Astrocyte of the spinal cord (primary cell): ENCODE results near the gene HECW1.
"Not testable (repeated sequence)": the region's sequence is repeated elsewhere in the genome, so short reads cannot be mapped to it uniquely, and the experiment has no call there.

Experiments
- DNase-seq: peaks from one replicate; pipeline ENCODE4 v3.0.0; 2011; ENCODE audit warnings: low read depth, low spot score
- H3K4me3 ChIP-seq: 2 replicates; pipeline ENCODE4 v1.5.1; 2011; ENCODE audit warnings: low read depth, mild to moderate bottlenecking, low read length, moderate library complexity
- in situ Hi-C: cut with HindIII; loops from 2 replicates; pipeline ENCODE4 v1.10.0; 2017; ENCODE audit warnings: low sequenced_read_pairs
- TF ChIP-seq, protein P1 (sequence below): IDR thresholded peaks from 2 replicates; pipeline ENCODE4 v1.5.1; 2012; ENCODE audit warnings: low read depth, mild to moderate bottlenecking, low read length, inconsistent platforms

Gene HECW1

DNA sequence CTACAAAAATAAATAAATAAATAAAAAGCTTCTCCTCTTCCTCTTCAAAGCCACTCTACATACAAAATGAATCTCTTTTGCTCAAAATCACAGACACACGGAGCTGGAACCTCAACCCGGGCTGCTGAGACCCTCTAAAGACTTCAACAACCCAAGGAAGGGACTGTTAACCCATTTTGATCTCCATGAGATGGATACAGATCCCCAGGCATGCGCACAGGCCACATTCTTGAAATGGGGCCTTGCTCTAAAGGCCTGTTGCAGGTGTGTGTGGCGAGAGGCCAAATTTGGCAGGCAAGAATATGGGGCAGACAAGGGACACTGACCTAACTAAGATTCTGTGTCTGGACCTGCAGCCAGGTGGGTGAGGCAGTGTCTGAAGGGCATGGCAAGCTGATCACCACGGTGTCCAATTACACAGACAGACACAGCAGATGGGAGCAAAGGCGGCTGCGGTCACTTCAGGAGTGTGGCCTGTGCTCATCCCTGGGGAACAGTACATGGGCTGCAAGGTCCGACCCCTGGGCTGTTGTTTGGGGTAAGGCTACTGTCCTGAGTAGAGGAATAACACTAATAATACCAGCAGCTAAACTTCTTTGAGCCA, 219.8 kb downstream of the HECW1 start:
- in situ Hi-C loops = no loop called here
- DNase-seq = no peak
- H3K4me3 ChIP-seq = no peak overlapping the region
- TF ChIP-seq, protein P1, sequence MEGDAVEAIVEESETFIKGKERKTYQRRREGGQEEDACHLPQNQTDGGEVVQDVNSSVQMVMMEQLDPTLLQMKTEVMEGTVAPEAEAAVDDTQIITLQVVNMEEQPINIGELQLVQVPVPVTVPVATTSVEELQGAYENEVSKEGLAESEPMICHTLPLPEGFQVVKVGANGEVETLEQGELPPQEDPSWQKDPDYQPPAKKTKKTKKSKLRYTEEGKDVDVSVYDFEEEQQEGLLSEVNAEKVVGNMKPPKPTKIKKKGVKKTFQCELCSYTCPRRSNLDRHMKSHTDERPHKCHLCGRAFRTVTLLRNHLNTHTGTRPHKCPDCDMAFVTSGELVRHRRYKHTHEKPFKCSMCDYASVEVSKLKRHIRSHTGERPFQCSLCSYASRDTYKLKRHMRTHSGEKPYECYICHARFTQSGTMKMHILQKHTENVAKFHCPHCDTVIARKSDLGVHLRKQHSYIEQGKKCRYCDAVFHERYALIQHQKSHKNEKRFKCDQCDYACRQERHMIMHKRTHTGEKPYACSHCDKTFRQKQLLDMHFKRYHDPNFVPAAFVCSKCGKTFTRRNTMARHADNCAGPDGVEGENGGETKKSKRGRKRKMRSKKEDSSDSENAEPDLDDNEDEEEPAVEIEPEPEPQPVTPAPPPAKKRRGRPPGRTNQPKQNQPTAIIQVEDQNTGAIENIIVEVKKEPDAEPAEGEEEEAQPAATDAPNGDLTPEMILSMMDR = no peak

DNA sequence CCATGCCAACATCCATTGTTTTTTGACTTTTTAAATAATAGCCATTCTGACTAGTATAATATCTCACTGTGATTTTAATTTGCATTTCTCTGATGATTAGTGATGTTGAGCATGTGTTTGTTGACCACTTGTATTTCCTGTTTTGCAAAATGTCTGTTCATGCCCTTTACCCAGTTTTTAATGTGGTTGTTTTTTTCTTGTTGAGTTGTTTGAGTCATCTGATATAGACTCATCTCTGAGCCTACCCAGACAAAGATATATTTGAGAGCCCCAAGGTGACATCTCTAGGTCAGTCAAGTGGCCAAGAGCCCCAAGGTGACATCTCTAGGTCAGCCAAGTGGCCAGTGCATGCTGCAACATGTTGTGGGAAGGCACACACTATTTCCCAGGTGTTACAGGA, 224.7 kb downstream of the HECW1 start:
- in situ Hi-C loops = no loop called here
- H3K4me3 ChIP-seq = no peak overlapping the region
- no peak for DNase-seq
- TF ChIP-seq, protein P1 = no peak

DNA sequence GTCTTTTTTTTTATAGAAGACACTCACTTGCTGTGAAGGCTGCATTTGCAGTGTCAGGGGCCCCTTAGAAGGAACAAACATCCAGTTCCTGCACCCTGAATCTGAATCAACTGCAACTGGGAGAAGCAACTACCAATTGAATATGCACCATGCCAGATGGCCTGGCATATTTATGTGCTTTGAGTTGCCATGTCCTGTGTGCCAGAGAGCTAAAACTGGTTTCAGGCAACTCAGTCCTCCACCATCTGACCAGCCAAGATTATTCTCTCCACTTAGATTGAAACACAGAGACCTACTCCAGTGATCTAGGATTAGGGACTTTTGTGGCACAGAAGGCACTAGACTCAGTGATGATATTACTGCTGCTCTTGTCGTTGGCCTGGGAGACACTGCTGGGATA, 225.4 kb downstream of the HECW1 start:
- H3K4me3 ChIP-seq = no peak overlapping the region
- in situ Hi-C loops = no loop called here
- TF ChIP-seq, protein P1 = no peak
- DNase-seq = no peak

DNA sequence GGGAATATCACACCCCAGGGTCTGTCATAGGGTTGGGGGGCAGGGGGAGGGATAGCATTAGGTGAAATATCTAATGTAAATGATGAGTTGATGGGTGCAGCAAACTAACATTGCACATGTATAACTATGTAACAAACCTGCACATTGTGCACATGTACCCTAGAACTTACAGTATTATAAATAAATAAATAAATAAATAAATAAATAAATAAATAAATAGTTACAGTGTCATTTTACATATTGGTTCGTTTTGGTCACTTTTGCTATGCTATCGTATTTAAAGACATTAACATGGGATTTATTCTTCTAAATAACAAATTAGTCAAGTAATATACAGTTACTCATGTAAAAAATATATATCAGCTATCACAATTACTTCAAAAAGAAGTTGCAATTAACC, 228.7 kb downstream of the HECW1 start:
- in situ Hi-C loops = no loop called here
- H3K4me3 ChIP-seq = no peak overlapping the region
- TF ChIP-seq, protein P1 = no peak
- no peak for DNase-seq

DNA sequence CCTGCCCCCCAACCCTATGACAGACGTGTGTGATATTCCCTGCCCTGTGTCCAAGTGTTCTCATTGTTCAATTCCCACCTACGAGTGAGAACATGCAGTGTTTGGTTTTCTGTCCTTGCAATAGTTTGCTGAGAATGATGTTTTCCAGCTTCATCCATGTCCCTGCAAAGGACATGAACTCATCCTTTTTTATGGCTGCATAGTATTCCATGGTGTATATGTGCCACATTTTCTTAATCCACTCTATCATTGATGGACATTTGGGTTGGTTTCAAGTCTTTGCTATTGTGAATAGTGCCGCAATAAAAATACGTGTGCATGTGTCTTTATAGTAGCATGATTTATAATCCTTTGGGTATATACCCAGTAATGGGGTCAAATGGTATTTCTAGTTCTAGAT, 231.0 kb downstream of the HECW1 start:
- H3K4me3 ChIP-seq, DNase-seq, in situ Hi-C loops: not testable (repeated sequence)

DNA sequence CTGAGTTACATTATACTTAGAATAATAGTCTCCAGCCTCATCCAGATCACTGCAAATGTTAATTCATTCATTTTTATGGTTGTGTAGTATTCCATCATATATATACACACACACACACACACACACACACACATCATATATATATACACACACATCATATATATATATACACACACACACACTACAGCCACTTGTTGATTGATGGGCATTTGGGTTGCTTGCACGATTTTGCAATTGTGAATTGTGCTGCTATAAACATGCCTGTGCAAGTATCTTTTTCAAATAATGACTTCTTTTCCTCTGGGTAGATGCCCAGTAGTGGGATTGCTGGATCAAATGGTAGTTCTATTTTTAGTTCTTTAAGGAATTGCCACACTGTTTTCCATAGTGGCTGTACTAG, 233.2 kb downstream of the HECW1 start:
- H3K4me3 ChIP-seq, in situ Hi-C loops, DNase-seq: not testable (repeated sequence)

DNA sequence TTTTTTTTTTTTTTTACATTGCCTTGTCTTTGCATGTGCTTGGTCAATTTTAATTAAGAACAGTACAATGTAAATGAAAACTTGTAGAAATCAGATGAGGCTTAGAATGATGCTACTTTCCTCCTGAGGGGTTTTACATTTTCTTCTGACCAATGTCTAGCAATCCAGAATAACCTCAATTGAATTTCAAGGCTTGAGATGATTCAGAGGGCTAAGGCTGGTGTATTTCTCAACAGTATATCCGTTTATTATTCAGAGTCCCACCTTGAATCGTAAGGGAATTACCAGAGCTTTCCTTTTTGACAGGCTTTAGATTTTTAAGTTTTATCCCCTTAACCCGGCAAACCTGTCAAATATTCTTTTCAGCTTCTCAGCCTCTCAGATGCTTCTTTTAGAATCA, 239.2 kb downstream of the HECW1 start:
- in situ Hi-C loops = no loop called here
- H3K4me3 ChIP-seq = no peak overlapping the region
- DNase-seq = no peak
- TF ChIP-seq, protein P1 = no peak

DNA sequence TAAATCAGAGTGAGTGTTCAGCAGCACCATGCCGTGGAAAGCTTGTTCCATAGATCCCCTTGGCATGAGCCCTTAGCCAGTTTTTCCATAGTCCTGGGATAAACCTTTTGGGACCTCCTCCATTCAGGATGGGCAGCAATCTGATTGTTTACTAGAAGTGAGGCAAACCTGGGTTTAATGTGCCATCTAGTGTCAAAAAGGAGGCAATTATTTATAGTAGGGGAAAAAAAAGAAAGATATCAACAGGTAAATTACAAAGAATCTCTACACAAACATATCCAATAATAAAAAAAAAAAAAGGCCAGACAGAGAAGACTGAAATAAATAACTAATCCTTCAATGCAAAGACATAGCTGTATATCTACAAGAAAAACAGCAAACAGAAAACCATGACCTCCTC, 241.5 kb downstream of the HECW1 start:
- H3K4me3 ChIP-seq = no peak overlapping the region
- in situ Hi-C loops = no loop called here
- no peak for DNase-seq
- TF ChIP-seq, protein P1 = no peak
